Activated T-cell treated with anti-CD3 and anti-CD28 coated beads, Interleukin-2, amount 50 U/mL, for 48 hours (primary cell): Measurements from ENCODE around the gene HSD3B7.

Experiments used
- DNase-seq, 2 experiments: peaks; one replicate each; pipeline ENCODE4 v3.0.0-alpha.2; 2020

HSD3B7 gene

DNA sequence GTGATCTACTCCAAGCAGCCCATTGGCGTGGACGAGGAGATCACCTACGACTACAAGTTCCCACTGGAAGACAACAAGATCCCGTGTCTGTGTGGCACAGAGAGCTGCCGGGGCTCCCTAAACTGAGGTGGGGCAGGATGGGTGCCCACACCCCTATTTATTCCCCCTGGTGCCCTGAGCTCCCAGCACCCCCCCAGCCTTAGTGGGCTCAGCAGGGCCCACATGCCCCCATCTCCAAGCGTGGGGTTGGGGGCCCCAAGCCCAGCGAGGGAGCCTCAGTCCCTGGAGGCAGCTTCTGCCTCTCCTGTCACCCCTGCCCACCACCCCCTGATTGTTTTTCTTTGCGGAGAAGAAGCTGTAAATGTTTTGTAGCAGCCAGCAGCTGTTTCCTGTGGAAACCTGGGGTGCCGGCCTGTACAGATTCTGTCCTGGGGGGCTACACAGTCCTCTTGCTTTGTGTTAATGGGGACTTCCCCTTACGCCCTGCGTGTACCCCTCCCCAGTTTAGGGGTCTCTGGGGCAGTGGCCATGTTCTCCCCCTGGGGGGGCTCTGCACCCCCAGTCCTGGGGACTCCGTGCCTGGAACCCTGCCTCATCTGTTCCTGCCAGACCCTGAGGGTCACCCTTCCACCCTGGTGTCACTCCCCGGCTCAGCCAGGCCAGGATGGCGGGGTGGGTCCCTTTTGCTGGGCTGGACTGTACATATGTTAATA, 953 bp upstream of the HSD3B7 start:
- no peak for DNase-seq

DNA sequence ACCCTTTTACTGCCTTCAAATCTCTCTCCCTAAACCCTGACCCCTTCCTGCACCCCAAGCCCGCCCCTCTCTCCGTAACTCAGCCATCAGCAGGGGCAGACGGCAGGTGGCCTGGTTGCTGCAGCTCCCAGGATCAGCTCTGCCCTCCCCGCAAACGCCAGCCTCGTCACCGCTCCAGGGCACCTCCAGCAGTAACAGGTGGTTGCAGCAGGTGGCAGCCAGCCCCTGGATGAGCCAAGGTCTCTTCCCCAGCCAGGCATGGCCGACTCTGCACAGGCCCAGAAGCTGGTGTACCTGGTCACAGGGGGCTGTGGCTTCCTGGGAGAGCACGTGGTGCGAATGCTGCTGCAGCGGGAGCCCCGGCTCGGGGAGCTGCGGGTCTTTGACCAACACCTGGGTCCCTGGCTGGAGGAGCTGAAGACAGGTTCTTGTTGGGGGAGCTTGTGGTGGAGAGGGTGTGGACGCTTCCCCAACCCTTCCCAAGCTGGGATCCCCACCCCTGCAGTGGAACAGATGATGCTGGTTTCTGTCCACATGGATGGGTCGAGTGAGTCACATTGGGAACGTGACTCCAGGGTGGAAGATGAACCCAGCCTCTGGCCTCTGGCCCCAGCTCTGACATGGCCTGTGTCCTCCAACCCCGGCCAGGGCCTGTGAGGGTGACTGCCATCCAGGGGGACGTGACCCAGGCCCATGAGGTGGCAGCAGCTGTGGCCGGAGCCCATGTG, 558 bp downstream of the HSD3B7 start:
- DNase-seq: no peak

DNA sequence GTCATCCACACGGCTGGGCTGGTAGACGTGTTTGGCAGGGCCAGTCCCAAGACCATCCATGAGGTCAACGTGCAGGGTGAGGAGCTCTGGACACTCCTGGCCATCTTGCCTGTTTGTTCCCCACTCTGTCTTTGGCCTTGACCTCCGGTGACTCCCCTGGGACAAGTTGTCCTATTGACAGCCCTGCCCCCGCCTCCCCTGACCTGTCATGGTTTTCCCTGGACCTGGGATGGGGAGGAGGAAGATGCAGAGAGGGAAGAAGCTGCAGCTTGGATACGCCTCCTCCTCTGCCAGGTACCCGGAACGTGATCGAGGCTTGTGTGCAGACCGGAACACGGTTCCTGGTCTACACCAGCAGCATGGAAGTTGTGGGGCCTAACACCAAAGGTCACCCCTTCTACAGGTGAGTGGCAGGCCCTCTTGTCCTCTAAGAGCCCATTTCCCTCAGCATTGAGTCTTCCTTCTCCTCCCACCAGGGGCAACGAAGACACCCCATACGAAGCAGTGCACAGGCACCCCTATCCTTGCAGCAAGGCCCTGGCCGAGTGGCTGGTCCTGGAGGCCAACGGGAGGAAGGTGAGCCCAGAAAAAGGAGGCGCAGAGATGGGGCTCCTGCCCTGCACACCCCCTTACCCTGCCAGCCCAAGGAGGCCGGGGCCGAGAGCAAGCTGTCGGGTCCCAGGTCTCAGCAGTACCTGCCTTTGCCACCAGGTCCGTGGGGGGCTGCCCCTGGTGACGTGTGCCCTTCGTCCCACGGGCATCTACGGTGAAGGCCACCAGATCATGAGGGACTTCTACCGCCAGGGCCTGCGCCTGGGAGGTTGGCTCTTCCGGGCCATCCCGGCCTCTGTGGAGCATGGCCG, 1.4 kb downstream of the HSD3B7 start:
- no peak for DNase-seq

DNA sequence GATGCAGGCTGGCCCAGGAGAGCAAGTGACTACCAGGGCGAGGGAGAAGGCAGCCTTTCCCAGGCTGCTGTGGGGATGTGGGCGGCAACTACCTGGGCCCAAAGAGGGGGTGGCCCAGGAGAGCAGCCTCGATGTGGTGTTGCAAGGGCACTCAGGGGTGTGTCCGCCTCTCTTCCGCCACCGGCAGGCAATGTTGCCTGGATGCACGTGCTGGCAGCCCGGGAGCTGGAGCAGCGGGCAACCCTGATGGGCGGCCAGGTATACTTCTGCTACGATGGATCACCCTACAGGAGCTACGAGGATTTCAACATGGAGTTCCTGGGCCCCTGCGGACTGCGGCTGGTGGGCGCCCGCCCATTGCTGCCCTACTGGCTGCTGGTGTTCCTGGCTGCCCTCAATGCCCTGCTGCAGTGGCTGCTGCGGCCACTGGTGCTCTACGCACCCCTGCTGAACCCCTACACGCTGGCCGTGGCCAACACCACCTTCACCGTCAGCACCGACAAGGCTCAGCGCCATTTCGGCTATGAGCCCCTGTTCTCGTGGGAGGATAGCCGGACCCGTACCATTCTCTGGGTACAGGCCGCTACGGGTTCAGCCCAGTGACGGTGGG, 2.7 kb downstream of the HSD3B7 start:
- DNase-seq: no peak

DNA sequence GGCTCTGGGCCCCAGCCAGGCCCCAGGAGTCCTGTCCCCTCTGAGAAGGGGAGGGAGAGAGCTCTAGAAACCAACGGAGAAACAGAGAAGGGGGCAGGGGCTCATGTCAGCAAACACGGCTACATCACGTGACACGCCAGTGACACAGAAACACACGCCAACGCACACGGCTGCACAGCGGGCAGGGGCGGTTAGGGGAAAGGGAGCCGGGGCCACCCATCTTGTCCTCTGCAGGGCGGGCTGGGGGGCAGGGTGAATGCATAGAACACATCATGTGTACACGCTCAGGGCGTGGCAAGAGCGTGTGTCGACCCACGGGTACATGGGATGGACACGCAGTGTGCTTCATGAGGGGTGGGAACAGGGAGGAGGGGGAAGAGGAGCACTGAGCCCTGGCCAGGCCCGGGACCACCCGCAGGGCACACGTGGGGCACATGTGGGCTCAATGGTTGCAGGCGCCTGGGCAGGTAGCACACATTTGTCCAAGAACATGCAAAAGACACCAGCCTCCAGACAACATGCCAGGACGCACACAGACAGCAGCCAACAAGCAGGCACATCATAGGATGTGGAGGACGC, 4.6 kb downstream of the HSD3B7 start:
- DNase-seq: no peak

DNA sequence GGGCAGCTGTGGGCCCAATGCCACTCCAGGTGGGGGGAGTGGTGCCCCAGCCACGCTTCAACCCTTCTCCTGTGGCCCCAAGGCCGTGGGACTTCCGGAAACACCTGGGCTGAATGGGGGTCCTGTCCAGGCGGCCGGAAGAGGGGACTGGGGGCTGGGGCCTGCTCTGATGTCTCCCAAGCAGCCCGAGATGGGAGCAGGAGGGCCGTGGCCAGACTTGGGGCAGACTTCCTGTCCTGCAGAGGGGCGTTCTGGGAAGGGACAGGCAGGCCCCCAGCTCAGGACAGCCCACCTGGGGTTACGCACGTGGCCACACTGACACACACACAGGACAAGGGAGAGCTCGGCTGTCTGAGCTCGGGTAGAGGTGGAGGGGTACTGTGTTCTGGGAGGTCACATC, 5.1 kb downstream of the HSD3B7 start:
- no peak for DNase-seq

DNA sequence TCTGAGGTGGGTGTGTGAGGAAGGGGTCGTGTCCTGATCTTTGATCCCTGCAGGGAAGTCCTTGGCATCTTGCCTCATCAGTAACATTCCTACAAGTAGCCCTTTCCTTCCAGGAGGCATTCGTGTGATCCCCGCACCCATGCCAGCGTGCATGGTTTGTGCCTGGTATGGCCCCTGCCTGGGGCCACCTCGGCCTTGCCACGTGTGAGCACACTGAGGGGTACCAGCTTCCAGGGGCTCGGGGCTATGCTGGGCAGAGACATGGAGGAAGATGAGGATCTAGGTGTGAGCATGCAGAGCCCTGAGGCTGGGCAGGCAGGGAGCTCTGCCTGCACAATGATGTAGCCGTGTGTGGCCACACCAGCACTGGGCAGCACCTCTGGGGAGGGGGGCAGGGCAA, 6.0 kb downstream of the HSD3B7 start:
- no peak for DNase-seq

DNA sequence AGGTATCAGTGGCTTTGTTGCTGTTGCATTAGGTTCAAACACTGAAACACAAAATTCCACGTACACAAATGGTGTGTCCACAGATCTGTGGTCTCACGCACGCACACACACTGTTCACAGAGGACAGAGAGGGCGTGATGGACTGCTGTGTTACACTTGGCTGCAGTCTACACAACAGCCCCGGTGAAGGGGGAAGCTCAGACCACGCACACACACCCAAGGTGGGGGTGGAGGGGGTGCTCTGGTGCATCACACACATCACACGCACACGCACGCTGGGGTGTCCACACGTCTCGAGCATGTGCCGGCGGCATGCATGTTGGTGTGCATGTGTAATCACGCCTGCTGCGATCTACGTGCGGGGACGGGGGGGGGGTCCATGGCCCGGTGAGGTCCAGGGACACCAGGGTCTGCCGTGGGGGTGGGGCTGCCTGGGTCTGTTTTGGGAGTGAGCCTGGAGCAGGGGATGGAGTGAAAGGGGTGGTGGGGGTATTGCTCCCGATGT, 7.3 kb downstream of the HSD3B7 start:
- no peak for DNase-seq

DNA sequence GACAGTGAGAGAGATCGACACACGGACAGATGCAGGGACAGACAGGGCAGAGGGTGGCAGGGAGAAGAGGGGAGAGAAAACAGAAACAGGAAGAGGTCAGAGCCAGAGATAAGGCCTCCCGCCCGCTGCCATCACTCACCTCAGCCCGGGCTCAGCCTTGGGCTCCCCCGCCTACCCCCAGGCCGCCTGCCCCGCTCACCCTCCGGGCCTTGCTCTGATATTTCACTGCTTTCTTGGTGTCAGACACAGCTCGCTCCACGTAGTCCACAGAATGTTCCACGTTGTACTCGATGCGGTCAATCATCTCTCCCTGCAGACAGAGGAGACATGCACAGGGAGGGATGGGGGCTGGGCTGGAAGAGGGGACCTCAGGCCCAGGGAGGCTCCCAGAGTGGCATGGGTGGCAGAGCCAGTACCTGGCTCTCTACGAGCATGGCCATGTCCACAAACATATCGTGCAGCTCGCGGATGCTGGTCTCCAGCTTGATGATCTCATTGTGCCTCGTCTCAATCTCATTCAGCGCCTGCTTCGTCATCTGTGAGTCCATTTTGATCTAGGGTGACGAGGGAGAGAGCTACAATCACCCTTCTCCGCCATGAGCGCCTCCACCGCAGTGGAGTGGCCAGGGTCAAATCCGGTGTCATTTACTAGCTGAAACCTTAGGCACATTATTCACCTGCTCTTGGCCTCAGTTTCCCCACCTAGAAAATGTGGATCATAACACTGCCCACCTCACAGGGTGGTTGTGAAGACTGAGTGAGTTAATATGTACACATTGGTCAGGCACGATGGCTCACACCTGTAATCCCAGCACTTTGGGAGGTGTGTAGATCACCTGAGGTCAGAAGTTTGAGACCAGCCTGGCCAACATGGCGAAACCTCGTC, 8.2 kb downstream of the HSD3B7 start:
- DNase-seq: no peak

DNA sequence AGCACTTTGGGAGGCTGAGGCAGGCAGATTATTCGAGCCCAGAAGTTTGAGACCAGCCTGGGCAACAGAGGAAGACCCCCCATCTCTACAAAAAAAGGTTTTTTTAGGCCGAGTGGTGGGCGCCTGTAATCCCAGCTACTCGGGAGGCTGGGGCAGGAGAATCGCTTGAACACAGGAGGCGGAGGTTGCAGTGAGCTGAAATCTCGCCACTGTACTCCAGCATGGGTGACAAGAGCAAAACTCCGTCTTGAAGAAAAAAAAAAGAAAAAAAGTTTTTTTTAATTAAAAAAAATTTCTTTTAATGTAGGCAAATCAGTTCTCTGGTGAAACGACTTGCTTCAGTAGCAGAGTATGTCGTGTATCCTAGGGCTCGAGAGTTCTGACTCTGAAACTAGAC, 10.9 kb downstream of the HSD3B7 start:
- no peak for DNase-seq

DNA sequence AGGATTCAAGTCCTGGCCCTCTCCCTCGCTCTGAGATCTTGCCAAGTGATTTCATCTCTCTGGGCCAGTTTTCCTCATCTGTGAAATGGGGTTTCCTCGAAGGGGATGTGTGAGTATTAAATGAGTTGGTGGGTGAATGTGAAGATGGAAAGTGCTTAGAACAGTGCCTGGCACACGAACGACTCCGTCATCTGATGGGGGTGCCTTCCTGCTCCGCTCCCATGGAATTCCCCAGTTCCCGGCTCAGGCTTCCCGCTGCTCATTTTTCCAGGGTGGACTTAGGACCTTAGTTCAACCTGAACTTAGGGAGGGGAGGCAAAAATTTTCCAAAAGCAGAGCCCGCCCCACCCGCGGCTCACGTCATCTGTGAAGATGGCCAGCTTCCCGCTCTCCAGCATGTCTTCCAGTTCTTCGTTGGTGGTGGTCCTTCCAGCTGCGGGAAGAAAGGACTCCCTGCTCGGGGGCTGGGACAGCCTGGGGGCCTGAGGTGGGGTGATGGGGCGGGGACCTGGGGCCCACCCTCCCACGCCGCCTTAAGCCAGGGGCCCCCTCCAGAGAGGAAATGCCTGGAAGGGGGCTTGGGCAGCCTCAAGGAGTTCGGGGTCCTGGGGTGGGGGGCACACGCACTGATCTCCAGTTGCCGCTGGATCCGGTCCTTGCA, 11.4 kb downstream of the HSD3B7 start:
- DNase-seq: no peak

DNA sequence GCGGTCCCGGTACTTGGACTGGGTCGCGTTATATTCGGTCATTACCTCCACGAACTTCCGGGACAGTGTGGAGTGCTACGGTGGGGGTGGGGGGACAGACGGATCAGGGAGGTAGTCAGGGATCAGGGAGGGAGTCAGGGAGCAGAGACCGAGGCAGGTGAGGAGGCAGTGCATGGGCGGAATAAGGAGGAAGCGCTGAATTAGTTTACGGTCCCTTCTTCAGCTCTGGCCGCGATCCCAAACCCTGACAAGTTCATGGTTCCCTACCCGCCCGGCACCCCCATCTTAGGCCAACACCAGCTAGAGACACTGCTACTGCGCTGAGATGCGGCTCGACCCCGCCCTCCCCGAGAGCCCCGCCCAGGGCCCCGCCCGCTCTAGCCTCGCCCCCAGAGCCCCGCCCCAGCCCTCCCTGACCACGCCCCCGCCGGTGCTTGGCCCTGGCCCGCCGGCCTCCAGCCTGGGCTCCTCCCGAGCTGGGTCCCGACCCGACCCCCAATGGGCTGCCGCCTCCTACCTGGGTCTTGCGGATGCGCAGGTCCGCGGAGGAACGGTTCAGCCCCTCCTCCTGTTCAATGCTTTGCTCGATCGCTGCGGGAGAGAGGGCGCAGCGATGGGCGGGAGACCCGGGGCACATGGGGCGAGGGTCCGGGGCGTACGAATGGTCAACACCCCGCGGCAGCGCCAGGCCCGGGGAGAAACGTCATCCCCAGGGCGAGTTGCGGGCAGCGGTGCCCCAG, 12.1 kb downstream of the HSD3B7 start:
- DNase-seq: peak; percentile 86 to 90

DNA sequence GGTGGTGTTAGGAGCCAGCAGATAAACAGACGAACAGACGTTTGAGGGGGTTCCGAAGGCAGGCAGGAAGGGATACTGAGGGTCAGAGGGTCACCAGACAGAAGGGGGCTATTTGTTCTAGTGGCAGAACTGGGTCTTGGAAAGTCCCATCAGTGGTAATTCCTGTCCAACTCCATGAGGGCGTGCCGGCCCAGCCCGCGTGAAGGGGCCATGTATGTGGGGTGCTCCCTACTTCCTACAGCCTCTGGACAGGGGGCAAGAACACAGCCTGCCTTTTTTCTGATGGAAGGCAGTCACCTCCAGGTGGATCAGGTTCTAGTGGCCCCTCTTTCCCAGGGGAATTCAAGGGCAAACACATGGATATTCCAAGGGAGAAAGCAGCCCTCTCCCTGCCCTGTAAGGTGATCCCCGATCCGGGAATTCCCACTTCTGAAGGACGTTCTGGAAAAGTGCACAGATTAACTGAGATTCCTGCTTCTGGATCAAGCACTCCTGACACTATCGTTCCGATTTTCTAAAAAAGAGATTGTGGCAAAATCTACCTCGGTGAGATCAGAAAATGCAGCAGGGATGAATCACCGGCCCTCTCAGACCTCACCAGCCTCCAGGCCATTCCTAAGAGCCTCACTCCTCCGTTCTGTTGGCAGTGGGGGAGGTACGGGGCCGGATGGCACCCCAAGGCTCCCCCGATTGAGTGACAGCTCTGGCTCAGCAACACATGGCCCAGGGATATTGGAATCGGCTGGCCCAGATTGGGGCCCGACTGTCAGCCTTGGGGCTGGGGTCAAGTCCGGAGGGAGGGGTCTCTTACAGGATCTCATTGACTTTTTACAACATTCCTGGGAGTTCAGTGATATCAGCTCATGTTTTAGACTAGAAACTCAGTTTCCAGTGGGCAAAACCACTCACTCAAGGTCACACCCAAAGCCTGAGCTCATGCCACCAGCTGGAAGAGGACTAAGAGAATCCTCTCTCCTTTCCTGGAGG, 13.0 kb downstream of the HSD3B7 start:
- no peak for DNase-seq

DNA sequence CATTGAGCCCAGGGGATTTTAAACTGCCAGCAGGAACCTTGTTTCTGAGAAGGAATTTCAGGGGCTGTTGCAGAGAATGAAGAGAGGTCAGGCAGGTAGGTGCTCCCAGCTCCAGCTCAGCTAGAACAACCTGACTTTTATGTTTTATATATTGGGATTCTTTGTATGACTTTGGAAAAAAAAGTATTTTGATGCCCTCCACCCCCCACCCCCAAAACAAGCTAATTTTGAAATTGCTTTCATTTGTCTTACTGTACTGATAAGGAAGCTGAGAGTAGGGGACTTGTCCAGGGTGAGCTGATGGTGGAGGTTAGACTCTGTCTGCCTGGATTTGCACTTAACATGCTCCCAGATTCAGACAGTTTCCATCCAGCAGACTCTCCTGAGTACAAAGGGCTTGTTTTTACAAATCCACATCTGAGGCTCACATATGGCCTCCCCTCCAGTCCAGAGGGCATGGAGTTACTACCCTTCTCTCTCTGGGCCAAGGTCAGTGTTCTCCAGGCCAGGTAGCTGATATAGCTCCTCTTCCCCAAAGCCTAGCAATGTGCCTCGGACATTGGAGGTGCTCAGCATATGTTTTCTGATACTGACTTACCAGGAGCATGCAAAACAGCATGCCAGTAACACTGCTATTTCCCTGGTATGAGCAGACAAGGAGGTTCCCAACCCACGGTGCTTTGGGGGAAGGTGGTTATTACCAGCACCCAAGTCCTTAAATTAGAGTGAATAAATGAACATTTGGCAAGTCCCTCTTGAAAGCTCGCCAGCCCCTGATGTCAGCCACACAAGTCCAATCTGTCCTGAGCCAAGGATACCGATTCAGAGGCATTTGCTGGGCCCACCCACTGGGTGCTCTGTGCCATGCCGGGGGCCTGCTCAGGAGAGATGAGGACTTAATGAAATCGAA, 14.1 kb downstream of the HSD3B7 start:
- DNase-seq: no peak

DNA sequence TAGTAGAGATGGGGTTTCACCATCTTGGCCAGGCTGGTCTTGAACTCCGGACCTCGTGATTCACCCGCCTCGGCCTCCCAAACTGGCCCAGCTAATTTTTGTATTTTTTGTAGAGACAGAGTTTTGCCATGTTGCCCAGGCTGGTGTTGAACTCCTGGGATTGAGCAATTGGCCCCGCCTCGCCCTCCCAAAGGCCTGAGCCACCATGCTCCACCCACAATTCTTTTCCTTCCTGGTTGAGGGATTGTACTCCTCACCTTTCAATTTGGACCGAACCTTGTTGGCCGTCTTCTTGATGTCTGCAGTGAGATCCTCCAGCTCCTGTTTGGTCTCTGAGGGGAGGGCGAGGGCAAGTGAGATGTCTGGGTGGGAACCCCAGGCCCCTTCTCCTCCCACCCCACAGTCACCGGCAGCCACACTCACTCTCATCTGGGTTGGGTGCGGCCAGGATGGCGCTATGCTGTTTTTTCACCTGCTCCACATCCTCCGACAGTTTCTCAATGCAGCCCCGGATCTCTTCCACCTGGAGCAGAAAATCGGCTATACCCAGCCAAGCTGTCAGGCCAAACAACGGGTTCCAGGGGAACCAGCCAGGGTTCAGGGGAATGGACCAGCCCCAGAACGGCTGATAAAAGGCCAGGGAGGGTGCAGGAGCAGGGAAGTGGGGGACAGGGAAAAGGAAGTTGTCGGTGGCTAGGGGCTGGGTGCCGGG, 15.8 kb downstream of the HSD3B7 start:
- no peak for DNase-seq

DNA sequence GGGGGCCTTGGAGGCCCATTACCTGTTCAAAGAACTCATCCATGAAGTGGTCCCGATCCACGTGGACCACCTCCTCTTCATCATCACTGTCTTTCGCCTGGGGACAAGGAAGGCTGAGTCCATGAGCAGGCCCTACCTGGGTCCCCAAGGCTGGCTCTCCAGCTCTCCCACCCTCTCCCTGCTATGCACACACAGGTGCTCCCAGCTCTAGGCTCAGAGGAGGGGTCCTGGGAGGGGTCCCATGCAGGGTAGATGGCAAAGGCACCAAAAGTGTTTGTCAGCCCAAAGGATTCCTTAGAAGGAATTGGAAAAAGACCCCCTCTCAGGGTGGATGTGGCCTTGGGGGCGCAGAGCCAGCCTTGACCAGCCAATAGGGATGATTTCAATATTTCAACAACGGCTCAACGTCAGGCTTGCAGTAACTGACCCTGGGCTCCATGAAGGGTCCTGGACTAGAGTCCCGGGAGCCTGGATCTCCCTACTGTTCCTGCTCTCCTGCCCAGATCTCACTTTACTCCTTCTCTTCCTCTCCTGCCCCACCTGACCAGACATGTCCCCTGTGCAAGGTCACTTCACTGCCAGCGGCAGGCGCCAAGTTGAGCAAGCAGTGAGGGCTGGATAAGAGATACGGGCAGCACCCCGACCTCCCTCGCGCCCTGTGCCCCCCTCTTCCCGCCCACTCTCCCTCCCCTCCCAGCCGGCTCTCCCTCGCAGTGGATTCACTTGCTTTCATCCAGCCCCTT, 16.7 kb downstream of the HSD3B7 start:
- no peak for DNase-seq
